NK-92 (cell line): Measurements from ENCODE around the gene BCAP29.

Experiments
- DNase-seq: peaks from one replicate; lab custom pipeline; 2025; ENCODE audit not compliant: unreplicated experiment; lab: John Stamatoyannopoulos, UW

The BCAP29 gene

GRCh38 chr7:107661865-107662379, 81.9 kb downstream of the BCAP29 start:
- DNase-seq, result no peak

DNA sequence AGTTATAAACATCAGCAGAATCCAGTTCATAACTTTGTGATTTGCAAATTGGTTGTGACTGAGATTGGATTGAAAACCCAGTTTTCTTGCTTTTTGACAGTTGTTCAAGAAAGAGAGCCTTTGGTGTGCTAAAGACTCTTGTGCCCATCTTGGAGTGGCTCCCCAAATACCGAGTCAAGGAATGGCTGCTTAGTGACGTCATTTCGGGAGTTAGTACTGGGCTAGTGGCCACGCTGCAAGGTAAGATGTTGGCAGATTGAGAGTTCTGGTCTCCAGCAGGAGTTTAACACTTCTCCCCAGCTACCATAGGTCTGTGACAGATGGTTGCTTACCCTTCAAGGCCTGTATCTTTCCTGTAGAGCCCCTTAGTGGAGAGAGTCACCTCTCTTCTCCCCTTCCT, 83.2 kb downstream of the BCAP29 start:
- no peak for DNase-seq

- no peak for DNase-seq
Observed at GRCh38 chr7:107666790-107667189, 86.7 kb downstream of the BCAP29 start.

DNA sequence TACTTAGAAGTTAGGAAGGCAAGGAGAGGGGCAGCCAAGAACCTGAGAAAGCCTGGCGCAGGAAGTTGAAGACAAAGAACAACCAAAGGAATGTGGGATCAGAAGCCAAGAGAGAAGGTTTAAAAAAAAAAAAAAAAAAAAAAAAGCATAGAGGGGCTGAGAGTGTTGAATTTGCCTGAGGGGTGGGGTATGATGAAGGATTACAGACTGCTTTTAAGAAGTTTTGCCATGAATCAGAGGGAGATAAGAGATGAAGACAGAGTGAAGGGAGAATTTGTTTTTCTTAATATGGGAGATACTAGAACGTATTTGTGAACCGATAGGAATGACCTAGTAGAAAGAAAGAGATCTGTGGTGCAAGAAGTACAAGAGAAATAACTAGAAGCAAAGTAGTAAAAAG, 87.3 kb downstream of the BCAP29 start:
- no peak for DNase-seq

DNA sequence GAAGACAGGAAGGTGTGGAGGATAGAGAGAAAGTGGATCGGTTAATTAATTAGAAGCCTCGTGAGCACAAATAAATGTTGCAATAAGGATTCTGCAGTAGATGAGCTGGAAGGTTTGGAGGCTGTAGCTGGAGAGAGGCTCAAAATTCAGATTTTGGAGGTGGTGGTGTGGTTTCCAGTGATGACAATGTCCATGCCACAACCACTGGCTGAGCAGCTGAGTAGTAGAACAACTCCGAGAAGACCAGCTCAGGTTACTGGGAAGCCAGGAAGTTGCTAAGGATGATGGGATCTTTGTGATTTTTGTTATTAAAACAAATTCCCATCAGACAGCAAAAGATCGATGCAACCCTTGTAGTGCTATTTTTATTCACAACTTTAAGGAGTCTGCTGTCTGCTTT, 88.2 kb downstream of the BCAP29 start:
- no peak for DNase-seq
